T-helper 2 cell treated with Interferon-gamma antibody and Interleukin-4, amounts not matched to agents 5 μg/mL and 100 μg/mL, for 36 hours (primary cell): ENCODE data around the gene MAU2.

Experiments used
- DNase-seq: peaks from one replicate; pipeline ENCODE4 v3.0.0; 2021; ENCODE audit warnings: low spot score
- H3K27ac Mint-ChIP-seq: one replicate; pipeline ENCODE4 v1.8.0; 2021; ENCODE audit warnings: mild to moderate bottlenecking, mixed read lengths
- H3K27me3 Mint-ChIP-seq: one replicate; pipeline ENCODE4 v1.8.0; 2021; ENCODE audit warnings: low read depth, mixed read lengths
- H3K36me3 Mint-ChIP-seq: one replicate; pipeline ENCODE4 v1.8.0; 2021; ENCODE audit warnings: low read depth, mixed read lengths
- H3K4me1 Mint-ChIP-seq: one replicate; pipeline ENCODE4 v1.8.0; 2021; ENCODE audit warnings: low read depth, mixed read lengths
- H3K4me3 Mint-ChIP-seq: one replicate; pipeline ENCODE4 v1.8.0; 2022; ENCODE audit warnings: mild to moderate bottlenecking, moderate library complexity, mixed read lengths
- H3K9me3 Mint-ChIP-seq: one replicate; pipeline ENCODE4 v1.8.0; 2021; ENCODE audit warnings: mixed read lengths

Gene MAU2

DNA sequence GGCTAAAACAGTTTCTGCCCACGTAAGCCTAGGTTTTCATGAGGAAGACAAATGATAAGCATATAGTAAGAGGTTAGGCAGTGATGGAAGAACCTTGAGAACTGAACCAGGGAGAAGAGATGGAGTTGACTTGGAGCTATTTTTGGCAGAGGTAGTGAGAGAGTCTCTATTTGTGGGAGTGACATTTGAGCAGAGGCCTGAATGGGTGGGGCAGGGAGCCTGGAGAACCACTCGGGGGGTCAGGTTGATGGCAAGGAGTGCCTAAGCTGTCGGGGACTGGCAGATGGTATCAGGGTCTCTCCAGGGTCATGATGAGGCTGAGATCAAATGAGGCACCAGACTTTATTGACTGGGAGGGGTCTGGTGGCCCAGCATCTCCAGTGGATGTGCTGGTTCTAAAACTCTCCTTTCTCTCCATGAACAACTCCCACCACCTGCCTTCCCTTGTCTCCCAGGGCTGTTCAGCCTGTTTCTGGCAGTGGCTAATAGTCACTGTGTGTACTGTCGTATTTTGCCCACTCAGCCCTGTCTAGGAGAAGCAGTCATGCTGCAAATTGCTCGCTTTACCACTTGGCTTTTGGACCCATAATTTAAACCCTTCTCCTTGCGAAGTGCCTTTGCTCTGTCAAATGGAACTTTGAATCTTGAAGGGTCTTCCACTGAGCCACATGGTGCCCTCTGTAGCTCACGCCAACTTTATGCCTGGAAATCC lies 3.6 kb downstream of the MAU2 start:
- no peak overlapping the region for H3K27ac Mint-ChIP-seq
- H3K9me3 Mint-ChIP-seq: no peaks in the 10 kb centered on the region
- no peak overlapping the region for H3K4me3 Mint-ChIP-seq
- peaks cover 31% of the 10 kb centered on the region for H3K4me1 Mint-ChIP-seq
- H3K27me3 Mint-ChIP-seq: no peaks in the 10 kb centered on the region
- H3K36me3 Mint-ChIP-seq: peaks cover 44% of the 10 kb centered on the region
- no peak for DNase-seq

DNA sequence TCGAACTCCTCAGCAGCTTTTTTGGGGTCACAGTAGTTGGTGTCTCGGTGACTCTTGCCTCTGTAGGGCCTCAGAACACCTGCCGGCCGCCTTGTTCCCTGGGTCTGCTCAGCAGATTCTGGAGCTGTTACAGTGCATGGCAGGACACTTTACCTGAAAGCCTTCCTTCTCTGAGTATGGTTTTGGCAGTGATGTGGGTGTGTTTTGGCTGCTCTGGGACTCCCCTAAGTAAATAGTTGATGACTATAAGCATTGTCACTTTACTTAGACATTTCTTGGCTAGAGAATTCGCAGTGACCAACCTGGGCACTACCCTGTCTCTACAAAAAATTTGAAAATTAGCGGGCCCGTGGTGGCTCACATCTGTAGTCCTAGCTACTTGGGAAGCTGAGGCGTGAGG lies 7.0 kb downstream of the MAU2 start:
- no peak overlapping the region for H3K27ac Mint-ChIP-seq
- no peaks in the 10 kb centered on the region for H3K27me3 Mint-ChIP-seq
- DNase-seq: no peak
- H3K9me3 Mint-ChIP-seq: no peaks in the 10 kb centered on the region
- H3K4me3 Mint-ChIP-seq: no peak overlapping the region
- H3K4me1 Mint-ChIP-seq: peaks cover 26% of the 10 kb centered on the region
- H3K36me3 Mint-ChIP-seq: peaks cover 44% of the 10 kb centered on the region

- H3K4me1 Mint-ChIP-seq: peaks cover 22% of the 10 kb centered on the region
- no peaks in the 10 kb centered on the region for H3K27me3 Mint-ChIP-seq
- no peaks in the 10 kb centered on the region for H3K9me3 Mint-ChIP-seq
- peaks cover 38% of the 10 kb centered on the region for H3K36me3 Mint-ChIP-seq
- peak overlapping the region; percentile 46 for H3K27ac Mint-ChIP-seq
- DNase-seq: no peak
- peak overlapping the region; percentile 11 for H3K4me3 Mint-ChIP-seq
These were observed 8.5 kb downstream of the MAU2 start for GRCh38 chr19:19329126-19329525.

DNA sequence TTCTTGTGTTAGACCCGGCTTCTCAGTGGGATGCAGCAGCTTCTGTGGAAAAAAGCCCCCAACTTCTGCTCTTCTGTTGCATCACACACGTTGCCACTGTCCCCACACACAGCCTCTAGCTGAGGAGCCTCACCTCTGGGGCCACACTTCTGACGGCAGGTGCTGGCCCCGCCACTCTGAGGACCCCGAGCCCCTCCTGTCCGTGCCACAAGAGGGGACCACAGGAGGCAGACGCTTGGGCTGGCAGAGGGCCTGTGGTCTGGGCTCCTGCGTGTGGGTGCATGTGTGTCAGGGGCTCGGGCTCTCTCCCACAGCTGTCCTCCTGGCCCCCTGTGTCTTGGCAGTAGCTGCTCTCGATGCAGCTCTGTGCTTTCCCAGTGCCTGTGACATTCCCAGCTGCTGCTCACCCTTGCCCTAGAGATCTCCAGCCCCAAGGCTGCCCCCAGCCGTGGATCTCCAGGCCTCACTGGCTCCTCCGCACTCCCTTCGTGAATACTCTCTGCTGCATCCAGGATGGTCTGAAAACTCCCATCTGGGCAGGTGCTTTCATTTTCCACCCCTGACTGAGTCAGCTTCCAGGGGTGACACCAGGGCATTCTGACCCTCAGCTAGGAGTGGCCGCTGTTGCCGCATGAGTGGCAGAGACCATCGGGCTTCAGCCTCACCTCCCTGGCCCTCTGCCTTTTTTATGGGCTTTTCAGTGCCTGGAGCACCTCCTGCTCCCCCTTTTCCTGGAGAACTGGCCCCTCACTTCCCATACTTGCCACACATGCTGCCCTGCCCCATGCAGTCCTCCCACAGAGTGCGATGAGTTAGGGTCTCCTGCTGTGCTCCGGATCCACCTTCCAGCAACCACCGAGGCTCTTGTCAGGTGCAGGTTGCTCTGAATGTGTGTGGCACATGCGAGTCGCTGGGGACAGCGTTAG lies 13.7 kb downstream of the MAU2 start:
- no peak overlapping the region for H3K4me3 Mint-ChIP-seq
- H3K36me3 Mint-ChIP-seq: peaks cover 28% of the 10 kb centered on the region
- H3K27ac Mint-ChIP-seq: no peak overlapping the region
- DNase-seq: no peak
- H3K4me1 Mint-ChIP-seq: peaks cover 2% of the 10 kb centered on the region
- no peaks in the 10 kb centered on the region for H3K9me3 Mint-ChIP-seq
- H3K27me3 Mint-ChIP-seq: no peaks in the 10 kb centered on the region

DNA sequence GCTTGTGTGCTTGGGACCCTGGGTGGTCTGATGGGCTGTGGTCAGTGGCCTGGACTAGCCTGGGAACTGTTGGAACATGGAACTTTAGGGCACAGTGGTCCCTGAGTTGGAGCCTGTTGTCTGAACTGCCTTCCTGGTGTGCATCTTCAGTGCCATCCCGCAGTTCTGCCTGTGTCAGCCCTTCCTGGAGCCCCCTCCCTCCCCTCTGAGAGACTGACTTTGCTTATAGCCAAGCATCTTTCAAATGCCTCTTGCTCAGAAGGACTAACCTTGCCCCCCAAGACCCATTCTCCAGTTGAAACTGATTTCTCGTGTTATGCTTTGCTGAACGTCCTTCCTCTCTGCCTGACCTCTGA lies 14.3 kb downstream of the MAU2 start:
- no peaks in the 10 kb centered on the region for H3K27me3 Mint-ChIP-seq
- DNase-seq: no peak

DNA sequence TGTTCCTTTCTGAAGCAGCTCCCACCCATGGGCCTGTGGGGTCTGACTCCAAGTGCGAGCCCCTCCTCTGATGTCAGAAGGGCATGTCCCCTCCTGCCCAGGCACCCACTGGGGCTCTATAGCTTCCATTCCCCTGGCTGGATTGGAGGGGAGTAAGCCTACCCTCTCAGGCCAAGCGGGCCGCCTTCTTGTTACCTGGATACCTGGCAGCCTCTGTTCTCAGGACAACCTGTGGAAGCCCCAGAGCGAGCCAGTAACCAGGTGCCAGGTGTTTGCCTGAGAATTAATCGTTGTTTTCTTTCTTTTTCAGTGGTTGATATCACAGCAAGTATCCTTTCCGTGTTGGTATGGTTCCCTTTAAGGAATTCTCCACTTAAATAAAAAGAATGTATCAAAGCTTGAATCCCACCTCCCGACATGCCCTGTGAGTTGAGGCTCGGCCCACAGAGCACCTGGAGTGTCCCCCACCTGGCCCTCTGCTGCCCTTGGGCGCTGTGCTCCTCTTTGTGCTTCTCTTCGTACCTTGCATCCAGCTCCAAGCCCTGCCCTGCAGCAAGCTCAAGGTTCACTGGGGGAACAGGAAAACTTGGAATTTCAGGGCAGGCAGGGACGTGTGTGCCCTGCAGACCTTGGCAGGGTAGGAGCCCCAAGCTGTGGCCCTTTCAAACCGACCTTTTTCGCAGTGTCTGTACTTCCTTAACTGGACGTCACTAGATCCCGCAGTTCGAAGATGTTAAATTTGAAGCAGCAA lies 15.0 kb downstream of the MAU2 start:
- Mint-ChIP-seq H3K27ac (no peak overlapping the region), H3K36me3 (peaks cover 24% of the 10 kb centered on the region), H3K9me3 (no peaks in the 10 kb centered on the region), H3K27me3 (no peaks in the 10 kb centered on the region), H3K4me1 (no peaks in the 10 kb centered on the region), H3K4me3 (no peak overlapping the region)
- no peak for DNase-seq

More for the DNA sequence above, 14.3 kb downstream of the MAU2 start:
- Mint-ChIP-seq H3K4me3 (no peak overlapping the region), H3K36me3 (peaks cover 26% of the 10 kb centered on the region), H3K9me3 (no peaks in the 10 kb centered on the region), H3K4me1 (no peaks in the 10 kb centered on the region), H3K27ac (no peak overlapping the region)

- peaks cover 23% of the 10 kb centered on the region for H3K36me3 Mint-ChIP-seq
These were observed 16.0 kb downstream of the MAU2 start for GRCh38 chr19:19336597-19336996.

GRCh38 chr19:19337120-19337519 lies 16.5 kb downstream of the MAU2 start:
- H3K4me1 Mint-ChIP-seq: no peaks in the 10 kb centered on the region
- H3K4me3 Mint-ChIP-seq: no peak overlapping the region
- no peaks in the 10 kb centered on the region for H3K9me3 Mint-ChIP-seq
- H3K36me3 Mint-ChIP-seq: peaks cover 21% of the 10 kb centered on the region
- no peak overlapping the region for H3K27ac Mint-ChIP-seq
- DNase-seq: no peak
- no peaks in the 10 kb centered on the region for H3K27me3 Mint-ChIP-seq

More at GRCh38 chr19:19336597-19336996, 16.0 kb downstream of the MAU2 start:
- H3K9me3 Mint-ChIP-seq: no peaks in the 10 kb centered on the region
- no peak overlapping the region for H3K4me3 Mint-ChIP-seq
- DNase-seq: no peak
- H3K27me3 Mint-ChIP-seq: no peaks in the 10 kb centered on the region
- no peaks in the 10 kb centered on the region for H3K4me1 Mint-ChIP-seq
- H3K27ac Mint-ChIP-seq: no peak overlapping the region

DNA sequence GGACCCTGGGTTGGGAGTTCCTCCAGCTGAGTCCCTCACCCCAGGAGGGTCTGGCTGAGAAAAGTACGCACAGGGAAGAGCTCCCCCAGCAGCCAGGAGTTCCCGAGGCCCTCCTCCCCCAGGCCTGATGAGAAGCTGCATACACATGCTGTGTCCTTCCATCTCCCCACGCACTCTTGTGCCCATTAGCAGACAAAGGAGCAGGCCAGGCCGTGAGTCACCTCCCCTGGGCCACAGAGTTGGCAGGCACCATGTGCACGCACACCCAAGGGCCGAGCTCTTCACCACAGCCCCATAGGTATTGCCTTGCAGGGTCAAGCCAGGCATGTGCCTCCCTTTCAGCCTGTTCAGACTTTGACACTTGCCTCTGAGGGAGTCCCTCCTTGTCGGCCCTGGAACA lies 17.5 kb downstream of the MAU2 start:
- no peak for DNase-seq
- Mint-ChIP-seq H3K4me1 (no peaks in the 10 kb centered on the region), H3K36me3 (peaks cover 24% of the 10 kb centered on the region), H3K4me3 (no peak overlapping the region), H3K9me3 (no peaks in the 10 kb centered on the region), H3K27me3 (no peaks in the 10 kb centered on the region), H3K27ac (no peak overlapping the region)

GRCh38 chr19:19341026-19341425 lies 20.4 kb downstream of the MAU2 start:
- no peak overlapping the region for H3K4me3 Mint-ChIP-seq
- no peak overlapping the region for H3K27ac Mint-ChIP-seq
- H3K9me3 Mint-ChIP-seq: no peaks in the 10 kb centered on the region
- no peaks in the 10 kb centered on the region for H3K4me1 Mint-ChIP-seq
- no peak for DNase-seq
- peaks cover 31% of the 10 kb centered on the region for H3K36me3 Mint-ChIP-seq
- H3K27me3 Mint-ChIP-seq: no peaks in the 10 kb centered on the region

GRCh38 chr19:19342086-19343015 lies 21.7 kb downstream of the MAU2 start:
- Mint-ChIP-seq H3K4me3 (no peak overlapping the region), H3K36me3 (peaks cover 34% of the 10 kb centered on the region), H3K4me1 (no peaks in the 10 kb centered on the region), H3K27me3 (no peaks in the 10 kb centered on the region), H3K9me3 (no peaks in the 10 kb centered on the region), H3K27ac (no peak overlapping the region)
- DNase-seq: no peak

DNA sequence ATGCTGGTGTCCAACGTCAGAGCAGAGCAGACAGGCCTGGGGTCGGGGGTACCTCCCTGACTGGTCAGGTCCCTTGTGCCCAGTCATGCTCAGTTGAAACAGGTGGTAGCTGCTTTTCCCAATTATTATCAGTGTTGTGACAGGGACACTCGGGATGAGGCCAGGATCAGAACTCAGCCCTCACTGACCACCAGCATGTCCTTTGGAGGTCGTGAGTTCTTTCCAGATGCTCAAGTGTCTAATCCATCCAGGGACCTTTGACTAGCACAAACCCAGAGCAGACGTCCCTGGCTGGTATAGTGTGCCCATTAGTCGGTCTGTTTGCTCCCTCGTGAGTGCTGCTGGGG lies 22.4 kb downstream of the MAU2 start:
- H3K4me1 Mint-ChIP-seq: no peaks in the 10 kb centered on the region
- H3K9me3 Mint-ChIP-seq: no peaks in the 10 kb centered on the region
- H3K27ac Mint-ChIP-seq: no peak overlapping the region
- H3K36me3 Mint-ChIP-seq: peaks cover 31% of the 10 kb centered on the region
- H3K4me3 Mint-ChIP-seq: no peak overlapping the region
- no peak for DNase-seq
- no peaks in the 10 kb centered on the region for H3K27me3 Mint-ChIP-seq

DNA sequence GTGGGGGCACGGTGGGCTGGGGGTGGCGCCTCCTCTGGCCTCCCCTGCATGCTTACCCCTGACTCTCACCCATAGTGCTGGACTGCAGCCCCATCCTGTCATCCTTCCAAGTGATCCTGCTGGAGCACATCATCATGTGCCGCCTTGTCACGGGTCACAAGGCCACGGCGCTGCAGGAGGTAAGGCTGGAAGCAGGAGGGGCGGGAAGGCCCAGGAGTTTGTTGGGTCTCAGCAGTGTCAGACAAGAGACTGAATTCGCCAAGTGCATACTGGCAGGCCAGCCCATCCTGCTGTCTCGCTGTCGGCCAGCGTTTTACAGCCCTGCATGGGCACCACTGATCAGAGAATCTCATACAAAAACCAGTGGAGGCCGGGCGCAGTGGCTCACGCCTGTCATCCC lies 23.1 kb downstream of the MAU2 start:
- H3K9me3 Mint-ChIP-seq: no peaks in the 10 kb centered on the region
- DNase-seq: no peak
- H3K36me3 Mint-ChIP-seq: peaks cover 26% of the 10 kb centered on the region
- no peak overlapping the region for H3K4me3 Mint-ChIP-seq
- H3K27me3 Mint-ChIP-seq: no peaks in the 10 kb centered on the region
- H3K27ac Mint-ChIP-seq: no peak overlapping the region
- H3K4me1 Mint-ChIP-seq: no peaks in the 10 kb centered on the region
